HCT116 (cell line): Measurements from ENCODE around the gene PELO. TPM values are rescaled to one million over a fixed set of nuclear protein-coding genes. Genes with fewer than 3 reads are reported as not detected.

Experiments used
- ATAC-seq: fragments of 200-7000 bp; cut with Tn5 transposase; 2 replicates; pipeline ENCODE4 v1.9.1; 2020; ENCODE audit warnings: mild to moderate bottlenecking, moderate library complexity
- BruUV-seq: library from RNA; stranded (reverse); fragments of 400-500 nt; replicated peaks from 2 replicates; lab custom pipeline; 2021; lab: Mats Ljungman, UMichigan
- CTCF ChIA-PET: fragments of 300-600 bp; sonication (Branson Sonifier 250); formaldehyde crosslinking; loops from one replicate; lab custom pipeline; 2021; ENCODE audit warnings: antibody characterized with exemption; lab: Charles Lee
- POLR2A ChIA-PET: fragments of 300-600, 350-600 bp; sonication (Branson Sonifier 250); formaldehyde crosslinking; loops from one replicate; lab custom pipeline; 2021; ENCODE audit warnings: antibody characterized with exemption; lab: Charles Lee
- RAD21 ChIA-PET, 2 experiments: fragments of 300-600 bp; sonication (Branson Sonifier 250); formaldehyde crosslinking; loops; one replicate each; lab custom pipeline; 2023; ENCODE audit warnings: low total read pairs in 2 of 2; ENCODE audit not compliant: uncharacterized antibody in 2 of 2, unreplicated experiment in 2 of 2, low non-redundant PET in 1 of 2; lab: Charles Lee
- DNase-seq: peaks from one replicate; pipeline ENCODE4 v3.0.0-alpha.2; 2010; ENCODE audit warnings: low read depth, low spot score
- H2AFZ ChIP-seq: fragments of 200-600 bp; shearing (Covaris generic), sonication (generic); 2 replicates; pipeline ENCODE4 v1.6.1; 2017; ENCODE audit warnings: low read depth, mixed run types, mixed read lengths, antibody characterized with exemption, low read length; ENCODE audit not compliant: poor library complexity, severe bottlenecking
- H3K27ac ChIP-seq: 2 replicates; pipeline ENCODE4 v1.5.1; 2012; ENCODE audit warnings: low read depth, low read length
- H3K27me3 ChIP-seq: fragments of 200-600 bp; sonication (generic); 2 replicates; pipeline ENCODE4 v1.6.1; 2016; ENCODE audit warnings: mixed run types, low read length, mixed read lengths; ENCODE audit not compliant: insufficient read depth
- H3K36me3 ChIP-seq, 2 experiments: fragments of 200-500 bp in 1 of 2; fragments of 200-600 bp in 1 of 2; sonication (Bioruptor generic) in 1 of 2; sonication (generic) in 1 of 2; 2 replicates each; pipeline versions ENCODE4 v1.5.1 to v1.6.1; 2014 to 2016; ENCODE audit warnings: low read length in 2 of 2, inconsistent platforms in 1 of 2, mixed read lengths in 1 of 2, mixed run types in 1 of 2; ENCODE audit not compliant: insufficient read depth in 2 of 2, control insufficient read depth in 1 of 2
- H3K4me1 ChIP-seq, 2 experiments: fragments of 200-600 bp in 1 of 2; sonication (generic) in 1 of 2; 2 replicates each; pipeline versions ENCODE4 v1.5.1 to v1.6.1; 2012 to 2017; ENCODE audit warnings: low read length in 2 of 2, inconsistent platforms in 1 of 2, mild to moderate bottlenecking in 1 of 2, mixed read lengths in 1 of 2, mixed run types in 1 of 2, moderate library complexity in 1 of 2; ENCODE audit not compliant: insufficient read depth in 2 of 2, control insufficient read depth in 1 of 2
- H3K4me2 ChIP-seq: fragments of 200-600 bp; sonication (generic); 2 replicates; pipeline ENCODE4 v1.6.1; 2017; ENCODE audit warnings: mixed run types, low read length, mixed read lengths
- H3K4me3 ChIP-seq, 2 experiments: fragments of 200-600 bp in 1 of 2; sonication (generic) in 1 of 2; replicated peaks in 1 of 2; 2 replicates each; pipeline ENCODE4 v1.5.1; 2011 to 2016; ENCODE audit warnings: low read length in 2 of 2, control low read depth in 1 of 2, low read depth in 1 of 2, mild to moderate bottlenecking in 1 of 2, mixed read lengths in 1 of 2, mixed run types in 1 of 2
- H3K79me2 ChIP-seq: fragments of 200-600 bp; sonication (generic); 2 replicates; pipeline ENCODE4 v1.6.1; 2017; ENCODE audit warnings: mild to moderate bottlenecking, mixed run types, low read length, moderate library complexity, mixed read lengths; ENCODE audit not compliant: insufficient read depth
- H3K9ac ChIP-seq: fragments of 200-600 bp; sonication (generic); 2 replicates; pipeline ENCODE4 v1.6.1; 2016; ENCODE audit warnings: low read length, mixed read lengths
- H3K9me2 ChIP-seq: fragments of 200-600 bp; sonication (generic), shearing (Covaris generic); 2 replicates; pipeline ENCODE4 v1.6.1; 2017; ENCODE audit warnings: mixed run types, mild to moderate bottlenecking, moderate library complexity; ENCODE audit not compliant: insufficient read depth
- H3K9me3 ChIP-seq, 2 experiments: fragments of 200-500 bp in 1 of 2; fragments of 200-600 bp in 1 of 2; sonication (Bioruptor generic) in 1 of 2; sonication (generic) in 1 of 2; 2 replicates each; pipeline ENCODE4 v1.6.1; 2014 to 2017; ENCODE audit warnings: low read length in 2 of 2, mixed read lengths in 2 of 2, inconsistent platforms in 1 of 2, low read depth in 1 of 2, mild to moderate bottlenecking in 1 of 2, mixed run types in 1 of 2, moderate library complexity in 1 of 2; ENCODE audit not compliant: control insufficient read depth in 1 of 2, insufficient read depth in 1 of 2
- H4K20me1 ChIP-seq: fragments of 200-600 bp; sonication (generic), shearing (Covaris generic); 2 replicates; pipeline ENCODE4 v1.6.1; 2017; ENCODE audit warnings: mixed run types, mild to moderate bottlenecking, moderate library complexity; ENCODE audit not compliant: insufficient read depth
- CEBPB ChIP-seq: IDR thresholded peaks from 2 replicates; pipeline ENCODE4 v1.6.1; 2012; ENCODE audit warnings: low read depth
- CTCF ChIP-seq, 3 experiments: fragments of 200-600 bp in 1 of 3; sonication (generic) in 1 of 3; IDR thresholded peaks in 2 of 3; conservative IDR thresholded peaks in 1 of 3; 2 replicates each; pipeline ENCODE4 v1.5.1; 2012 to 2017; ENCODE audit warnings: low read depth in 2 of 3, low read length in 2 of 3, antibody characterized with exemption in 1 of 3, borderline replicate concordance in 1 of 3, control low read depth in 1 of 3, mild to moderate bottlenecking in 1 of 3, mixed read lengths in 1 of 3, mixed run types in 1 of 3, moderate library complexity in 1 of 3; ENCODE audit not compliant: insufficient read depth in 1 of 3
- EZH2phosphoT487 ChIP-seq: fragments of 200-600 bp; IDR thresholded peaks from 2 replicates; pipeline ENCODE4 v1.6.1; 2018; ENCODE audit warnings: antibody characterized with exemption, borderline replicate concordance
- MAX ChIP-seq: IDR thresholded peaks from 2 replicates; pipeline ENCODE4 v1.6.1; 2012
- RAD21 ChIP-seq: IDR thresholded peaks from 2 replicates; pipeline ENCODE4 v1.6.1; 2012; ENCODE audit warnings: low read depth, mild to moderate bottlenecking
- YY1 ChIP-seq: IDR thresholded peaks from 2 replicates; pipeline ENCODE4 v1.6.1; 2011; ENCODE audit warnings: low read length, low read depth, moderate library complexity, mild to moderate bottlenecking; ENCODE audit not compliant: insufficient replicate concordance; ENCODE audit errors: extremely low read depth
- intact Hi-C: fragments of 100-400 bp; cut with micrococcal nuclease; formaldehyde crosslinking; loops from 2 replicates; pipeline ENCODE4 v1.10.0; 2022
- total RNA-seq: library from RNA; stranded (reverse); gene quantifications from one replicate; pipeline ENCODE4 v1.2.1, GENCODE V29; 2021; ENCODE audit not compliant: unreplicated experiment

Gene PELO
- total RNA-seq, 1 experiment from 2014 or later = 16.5 TPM

GRCh38 chr5:52786391-52786790 lies 1.3 kb upstream of the PELO start (continued):
- no peak for TF ChIP-seq YY1

- H3K9ac ChIP-seq = peak overlapping the region; percentile 46
- no peaks in the 10 kb centered on the region for H4K20me1 ChIP-seq
- intact Hi-C loops = loop anchor here (1.0 kb wide), 1 partner anchor 128 kb away; no protein-coding TSS in a partner anchor
- DNase-seq = peak; percentile 50
- H3K27ac ChIP-seq = no peak overlapping the region
- ATAC-seq = peak; percentile 68
- no peaks in the 10 kb centered on the region for H3K9me2 ChIP-seq
- ChIA-PET CTCF (interaction anchor here (0.6 to 1.5 kb wide), 4 partner anchors 9 to 328 kb away, joined by 3 to 5 read pairs (median 4); no protein-coding TSS in a partner anchor), POLR2A (interaction anchor here (0.6 to 1.7 kb wide), 3 partner anchors 12 to 1963 kb away, joined by 3 to 7 read pairs (median 3); no protein-coding TSS in a partner anchor), RAD21 (no interaction called here)
- no TSS peak for BruUV-seq
- peak; percentile 49 to 88 (median 62) for TF ChIP-seq CTCF (IDR thresholded peaks at IDR 0.05 in 2 of 3, conservative IDR thresholded peaks at IDR 0.05 in 1 of 3; ENCODE audit: borderline replicate concordance in 1 of 3, insufficient read depth in 1 of 3, low read depth in 2 of 3, low read length in 2 of 3)
- no peak for TF ChIP-seq EZH2phosphoT487
- no peak for TF ChIP-seq CEBPB
- TF ChIP-seq MAX = peak; percentile 31; the same call in 1 of the 2 replicates
- TF ChIP-seq YY1 = no peak
- peak; percentile 79 for TF ChIP-seq RAD21
- H3K27me3 ChIP-seq = no peaks in the 10 kb centered on the region
- H3K9me3 ChIP-seq = no peaks in the 10 kb centered on the region
- H2AFZ ChIP-seq = peak overlapping the region; percentile 91
- peaks cover 15 to 28% of the 10 kb centered on the region in 2 experiments; a peak in 3 of 4 replicates for H3K4me1 ChIP-seq
- H3K4me2 ChIP-seq = peak overlapping the region; percentile 86
- peak overlapping the region; percentile 50 to 72 for H3K4me3 ChIP-seq
- H3K36me3 ChIP-seq = no peaks in the 10 kb centered on the region
- no peaks in the 10 kb centered on the region for H3K79me2 ChIP-seq
Measured at GRCh38 chr5:52786949-52787599, 642 bp upstream of the PELO start.
